Stomach (tissue), 4 donors: Measurements from ENCODE around the gene CSRNP2.

Experiments used
- EP300 ChIP-seq: sonication (generic); formaldehyde crosslinking; IDR thresholded peaks from one replicate; pipeline ENCODE4 v1.6.1; 2017; ENCODE audit warnings: antibody characterized with exemption
- TF ChIP-seq, protein P1 (sequence below), 7 experiments: fragments of 450-650 bp in 4 of 7; fragments of 200-600 bp in 3 of 7; sonication (generic) in 3 of 7; IDR thresholded peaks; one replicate each; pipeline ENCODE4 v1.5.1; 2016 to 2019; ENCODE audit warnings: antibody characterized with exemption in 7 of 7, control low read depth in 2 of 7, mild to moderate bottlenecking in 1 of 7

DNA sequence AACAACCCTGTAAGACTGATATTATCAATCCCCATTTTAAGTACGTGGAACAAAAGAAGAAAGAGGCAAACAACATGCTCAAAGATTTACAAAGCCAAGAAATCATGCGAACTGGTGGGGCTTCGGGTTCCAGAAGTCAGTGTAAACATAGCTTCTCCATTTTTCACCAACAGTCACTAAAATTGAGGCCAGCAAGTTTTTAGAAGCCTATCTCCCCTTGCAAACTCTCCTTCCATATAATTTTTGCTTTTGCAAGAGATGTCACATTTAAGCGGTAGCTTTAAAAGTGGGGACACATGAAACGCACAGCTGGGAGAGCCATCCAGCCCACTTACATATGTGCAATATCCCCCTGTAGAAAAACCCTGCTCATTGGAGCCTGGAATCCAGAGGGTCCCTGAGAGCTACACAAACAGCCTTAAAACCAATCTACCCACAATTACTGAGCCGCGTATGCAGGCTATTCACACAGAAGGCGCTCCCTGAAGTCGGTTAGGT lies 58.0 kb downstream of the CSRNP2 start:
- TF ChIP-seq, protein P1, sequence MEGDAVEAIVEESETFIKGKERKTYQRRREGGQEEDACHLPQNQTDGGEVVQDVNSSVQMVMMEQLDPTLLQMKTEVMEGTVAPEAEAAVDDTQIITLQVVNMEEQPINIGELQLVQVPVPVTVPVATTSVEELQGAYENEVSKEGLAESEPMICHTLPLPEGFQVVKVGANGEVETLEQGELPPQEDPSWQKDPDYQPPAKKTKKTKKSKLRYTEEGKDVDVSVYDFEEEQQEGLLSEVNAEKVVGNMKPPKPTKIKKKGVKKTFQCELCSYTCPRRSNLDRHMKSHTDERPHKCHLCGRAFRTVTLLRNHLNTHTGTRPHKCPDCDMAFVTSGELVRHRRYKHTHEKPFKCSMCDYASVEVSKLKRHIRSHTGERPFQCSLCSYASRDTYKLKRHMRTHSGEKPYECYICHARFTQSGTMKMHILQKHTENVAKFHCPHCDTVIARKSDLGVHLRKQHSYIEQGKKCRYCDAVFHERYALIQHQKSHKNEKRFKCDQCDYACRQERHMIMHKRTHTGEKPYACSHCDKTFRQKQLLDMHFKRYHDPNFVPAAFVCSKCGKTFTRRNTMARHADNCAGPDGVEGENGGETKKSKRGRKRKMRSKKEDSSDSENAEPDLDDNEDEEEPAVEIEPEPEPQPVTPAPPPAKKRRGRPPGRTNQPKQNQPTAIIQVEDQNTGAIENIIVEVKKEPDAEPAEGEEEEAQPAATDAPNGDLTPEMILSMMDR (IDR thresholded peaks at IDR 0.05) = no peak
- TF ChIP-seq EP300 = no peak
